ENCODE results near the gene GCM1.
"Not testable (repeated sequence)": the region's sequence is repeated elsewhere in the genome, so short reads cannot be mapped to it uniquely, and the experiment has no call there.

The GCM1 gene

DNA sequence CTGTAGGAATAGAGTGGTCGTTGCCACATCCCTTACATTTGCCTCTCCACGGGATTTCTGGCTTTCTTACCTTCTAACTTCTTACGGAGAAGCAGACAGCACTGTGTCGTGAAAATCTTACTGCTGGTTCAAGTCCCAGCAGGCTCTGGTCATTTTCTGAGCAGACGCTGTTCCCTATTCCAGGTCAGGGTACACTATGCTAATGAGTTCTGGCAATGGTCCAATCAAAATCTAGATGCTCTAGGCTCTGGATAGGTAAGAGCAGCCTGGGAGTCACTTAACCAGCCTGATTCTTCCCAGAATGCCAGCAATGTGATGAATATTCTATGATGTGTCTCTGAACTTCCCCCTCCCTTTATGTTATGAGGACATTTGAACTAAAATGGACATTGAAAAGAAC is at the start of gene GCM1:
GCM1 (minus strand) TSS at position 158 of the 400 bp plus-strand sequence. CDS start 3,209 bp downstream, outside the sequence.
- no peak for DNase-seq (ENCODE audit: low read depth)

- no peak for DNase-seq (ENCODE audit: low read depth)
These were observed 48.9 kb upstream of the GCM1 start for GRCh38 chr6:53197553-53197952.

DNA sequence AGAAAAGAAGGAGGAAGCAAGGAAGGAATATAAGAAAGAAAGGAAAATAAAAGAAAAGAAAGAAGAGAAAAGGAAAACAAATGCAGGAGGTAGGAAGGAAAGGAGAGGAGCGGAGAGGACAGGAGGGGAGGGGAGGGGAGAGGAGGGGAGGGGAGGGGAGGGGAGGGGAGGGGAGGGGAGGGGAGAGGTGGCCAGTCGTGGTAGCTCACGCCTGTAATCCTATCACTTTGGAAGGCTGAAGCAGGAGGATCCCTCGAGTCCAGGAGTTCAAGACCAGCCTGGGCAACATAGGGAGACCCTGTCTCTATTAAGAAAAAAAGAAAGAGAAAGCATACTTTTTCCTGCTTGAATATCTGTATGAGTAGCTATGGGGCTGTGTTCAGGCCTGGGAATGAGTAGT is 46.4 kb upstream of the GCM1 start:
- no peak for DNase-seq (ENCODE audit: low read depth)

- no peak for DNase-seq (ENCODE audit: low read depth)
These were observed 44.1 kb upstream of the GCM1 start for GRCh38 chr6:53192682-53193188.

DNA sequence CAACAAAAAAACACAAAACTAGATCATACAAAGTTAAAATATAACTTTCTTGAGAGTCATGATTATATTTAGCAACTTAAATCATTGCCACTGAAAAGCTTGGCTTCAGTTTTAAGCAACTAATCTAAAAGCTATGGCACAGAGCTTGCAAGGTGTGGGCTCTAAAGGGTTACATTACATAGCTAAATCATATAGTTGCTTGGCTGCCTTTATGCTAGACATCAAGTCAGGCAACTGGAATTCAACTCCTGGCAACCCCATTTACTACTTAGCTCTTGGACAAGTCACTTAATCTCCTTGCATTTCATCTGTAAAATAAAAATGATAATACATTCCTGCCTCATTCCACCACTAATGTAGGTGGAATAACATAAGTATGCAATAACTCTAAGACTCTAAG is 40.9 kb upstream of the GCM1 start:
- DNase-seq (ENCODE audit: low read depth), result no peak

- DNase-seq (ENCODE audit: low read depth), result no peak
These were observed 40.2 kb upstream of the GCM1 start for GRCh38 chr6:53188833-53189232.

- no peak for DNase-seq (ENCODE audit: low read depth)
These were observed 32.0 kb upstream of the GCM1 start for GRCh38 chr6:53180678-53181077.

- DNase-seq (ENCODE audit: low read depth), result no peak
These were observed 31.5 kb upstream of the GCM1 start for GRCh38 chr6:53179961-53180651.

DNA sequence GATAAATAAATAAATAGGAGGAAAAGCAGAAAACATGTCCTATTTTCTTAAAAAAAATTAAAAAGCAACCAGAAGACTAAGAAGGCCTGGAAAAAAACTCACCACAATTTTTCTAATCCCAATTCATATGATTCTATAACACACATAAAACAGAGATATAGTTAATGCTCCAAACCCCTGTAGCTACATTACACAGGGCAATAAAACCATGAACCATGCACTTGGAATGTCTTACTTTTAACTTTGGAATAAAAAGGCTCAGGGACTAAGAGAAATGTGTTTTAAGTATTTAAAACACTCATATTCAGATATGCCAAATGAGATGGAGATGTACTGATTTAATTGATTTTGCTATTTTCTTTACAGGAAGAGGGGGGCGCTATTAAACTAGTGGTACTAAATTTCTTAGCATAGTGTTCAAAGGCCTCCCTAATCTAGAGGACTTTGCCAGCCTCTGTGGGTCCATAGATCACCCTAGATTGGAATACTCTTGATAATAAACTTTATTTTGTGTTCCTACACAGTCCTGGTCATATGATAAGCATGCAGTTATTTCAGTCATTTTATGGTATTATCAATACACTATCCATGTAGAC is 30.3 kb upstream of the GCM1 start:
- DNase-seq (ENCODE audit: low read depth), result no peak

- DNase-seq (ENCODE audit: low read depth), result no peak
These were observed 26.4 kb upstream of the GCM1 start for GRCh38 chr6:53175027-53175426.

GRCh38 chr6:53172468-53172803 is 23.8 kb upstream of the GCM1 start:
- DNase-seq (ENCODE audit: low read depth), result no peak

GRCh38 chr6:53171605-53172467 is 23.2 kb upstream of the GCM1 start:
- DNase-seq (ENCODE audit: low read depth), result no peak

DNA sequence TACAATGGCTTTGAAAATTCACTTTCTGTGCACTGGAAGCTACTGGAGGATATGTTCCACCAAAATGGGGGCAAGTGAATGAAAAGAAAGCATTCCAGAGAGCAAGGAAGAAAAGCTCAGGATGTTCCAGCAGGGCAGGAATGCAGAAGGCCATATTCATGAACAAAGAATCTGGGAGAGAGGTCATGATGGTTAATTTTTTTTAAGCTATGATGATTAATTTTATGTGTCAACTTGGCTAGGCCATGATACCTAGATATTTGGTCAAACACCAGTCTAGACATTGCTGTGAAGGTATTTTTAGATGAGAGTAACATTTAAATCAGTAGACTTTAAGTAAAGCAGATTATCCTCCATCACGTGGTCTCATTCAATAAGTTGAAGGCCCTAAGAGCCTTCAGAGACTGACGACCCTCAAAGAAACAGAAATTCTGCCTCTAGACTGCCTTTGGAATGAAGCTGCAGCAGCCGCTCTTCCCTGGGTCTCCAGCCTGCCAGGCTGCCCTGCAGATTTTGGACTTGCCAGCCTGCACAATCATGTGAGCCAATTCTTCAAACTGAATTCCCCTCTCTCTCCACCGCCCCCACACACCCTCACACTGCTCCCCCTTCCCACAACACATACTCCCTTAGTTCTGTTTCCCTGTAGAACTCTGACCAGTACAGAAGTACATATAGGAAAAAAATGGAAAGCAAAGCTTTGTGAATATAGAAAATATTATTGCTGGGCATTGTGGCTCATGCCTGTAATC is 20.1 kb upstream of the GCM1 start:
- DNase-seq (ENCODE audit: low read depth), result no peak

- no peak for DNase-seq (ENCODE audit: low read depth)
These were observed 16.7 kb upstream of the GCM1 start for GRCh38 chr6:53165293-53165692.

- no peak for DNase-seq (ENCODE audit: low read depth)
These were observed 14.0 kb upstream of the GCM1 start for GRCh38 chr6:53162606-53163005.

DNA sequence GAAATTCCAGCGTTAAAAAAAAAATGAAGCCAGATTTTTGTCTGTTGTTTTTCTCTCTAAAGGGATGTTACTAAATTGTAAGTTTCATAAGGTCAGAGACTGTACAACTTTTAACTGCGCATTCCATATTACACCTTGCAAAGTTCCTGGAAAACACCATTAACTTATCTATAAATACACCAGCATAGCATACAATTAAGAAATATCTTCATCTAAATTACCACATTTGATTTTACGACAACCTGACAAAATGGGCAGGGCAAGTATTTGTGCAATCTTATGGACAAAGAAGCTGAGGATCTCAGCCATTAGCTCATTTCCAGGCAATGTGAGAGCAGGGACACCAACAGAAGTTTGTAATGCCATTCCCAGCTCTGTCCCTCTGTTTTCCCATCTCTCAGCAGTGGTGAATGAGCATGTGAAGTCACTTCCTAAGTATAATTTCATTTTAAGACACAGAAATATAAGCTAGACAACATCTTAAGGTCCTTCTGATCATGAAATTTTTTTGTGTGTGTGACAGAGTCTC is 12.9 kb upstream of the GCM1 start:
- DNase-seq (ENCODE audit: low read depth), result no peak

GRCh38 chr6:53159558-53159957 is 10.9 kb upstream of the GCM1 start:
- no peak for DNase-seq (ENCODE audit: low read depth)

DNA sequence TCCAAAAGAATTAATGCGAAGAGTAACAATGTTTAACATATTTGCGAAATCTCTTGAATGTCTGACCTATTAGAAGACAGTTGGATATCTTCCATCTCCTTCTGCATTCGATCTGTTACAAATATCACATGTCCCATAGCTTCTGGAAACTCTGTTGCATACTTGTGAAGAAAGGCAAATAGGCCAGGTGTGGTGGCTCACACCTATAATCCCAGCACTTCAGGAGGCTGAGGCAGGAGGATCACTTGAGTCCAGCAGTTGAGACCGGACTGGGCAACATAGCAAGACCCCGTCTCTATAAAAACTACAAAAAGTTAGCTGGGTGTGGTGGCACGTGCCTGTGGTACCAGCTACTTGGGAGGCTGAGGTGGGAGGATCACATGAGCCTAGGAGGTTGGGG is 9.4 kb upstream of the GCM1 start:
- DNase-seq (ENCODE audit: low read depth), result not testable (repeated sequence)

DNA sequence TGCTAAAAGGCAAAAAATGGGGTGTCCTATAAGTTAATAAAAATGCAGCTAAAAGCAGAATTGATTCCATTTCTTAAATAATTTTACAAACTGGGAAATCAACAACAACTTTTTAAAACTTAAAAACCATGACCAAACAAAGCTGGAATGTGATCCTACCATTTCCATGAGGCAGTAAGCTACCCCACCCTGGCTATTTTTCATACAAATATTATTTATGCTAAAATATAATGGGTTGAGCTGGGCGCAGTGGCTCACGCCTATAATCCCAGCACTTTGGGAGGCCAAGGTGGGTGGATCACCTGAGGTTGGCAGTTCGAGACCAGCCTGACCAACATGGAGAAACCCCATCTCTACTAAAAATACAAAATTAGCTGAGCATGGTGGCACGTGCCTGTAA is 6.6 kb upstream of the GCM1 start:
- DNase-seq (ENCODE audit: low read depth), result not testable (repeated sequence)

DNA sequence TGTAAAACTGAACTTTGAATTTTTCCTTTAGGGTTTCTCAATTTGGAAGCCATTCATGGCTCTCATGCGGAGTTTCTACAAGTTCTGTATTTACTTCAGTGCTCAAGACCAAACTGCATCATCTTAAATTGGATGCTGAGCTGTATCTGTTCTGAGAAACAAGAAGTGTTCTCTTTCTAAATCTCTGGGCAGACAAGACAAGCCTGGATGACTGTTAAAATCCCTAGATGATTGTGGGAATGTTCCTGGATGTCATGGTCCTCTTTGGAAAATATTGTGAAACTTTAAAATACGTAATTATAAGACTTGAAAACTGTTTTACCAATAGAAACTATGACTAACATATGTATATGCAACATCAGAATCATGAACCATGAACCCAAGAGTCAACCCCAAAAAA is 6.2 kb upstream of the GCM1 start:
- no peak for DNase-seq (ENCODE audit: low read depth)

DNA sequence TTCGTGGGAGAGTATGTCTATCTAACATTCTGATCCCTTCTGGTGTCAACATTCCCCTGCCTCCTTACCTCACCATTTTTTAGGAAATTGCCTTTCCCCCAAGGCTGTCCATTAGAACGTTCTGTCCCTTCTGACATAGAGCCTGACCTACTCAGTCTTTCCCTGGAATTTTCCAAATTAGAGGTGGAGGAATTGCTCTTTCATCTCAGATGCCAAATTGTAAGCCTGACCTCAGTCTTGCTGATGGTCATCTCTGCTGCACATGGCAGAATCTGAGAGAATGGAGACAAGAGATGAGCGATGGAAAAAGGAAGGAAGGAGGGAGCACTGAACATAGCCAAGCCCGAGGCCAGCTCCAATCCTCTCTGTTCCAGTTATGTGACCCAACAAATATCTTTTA is 5.4 kb upstream of the GCM1 start:
- DNase-seq (ENCODE audit: low read depth), result no peak

DNA sequence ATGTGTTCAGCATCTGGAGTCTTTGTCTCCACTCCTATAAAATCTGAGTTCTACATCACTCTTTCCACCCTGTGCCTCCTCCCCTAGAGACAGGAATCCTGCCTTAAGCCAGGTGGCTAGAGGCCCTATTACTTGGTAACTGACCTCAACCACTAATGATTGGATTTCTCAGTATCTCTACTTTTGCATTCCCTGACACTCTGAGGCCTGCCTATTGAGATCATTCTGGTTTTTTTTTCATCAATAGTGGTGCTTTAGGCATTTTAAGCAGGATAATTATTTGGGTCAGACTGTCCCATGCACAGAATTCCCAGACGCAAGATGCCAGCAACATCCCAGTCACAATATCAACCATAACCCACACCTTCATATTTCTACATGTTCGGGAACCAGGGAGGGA is 3.9 kb upstream of the GCM1 start:
- no peak for DNase-seq (ENCODE audit: low read depth)

All from HS-27A (cell line).